Posterior cingulate gyrus (tissue), 11 donors: ENCODE data around the gene PDE4DIP.
A peak's percentile ranks its signal among the peaks of the same experiment; 100 is the strongest.
"Not testable (repeated sequence)": the region's sequence is repeated elsewhere in the genome, so short reads cannot be mapped to it uniquely, and the experiment has no call there.

Source experiments
- DNase-seq, 10 donors: peaks; one replicate each; pipeline versions ENCODE4 v3.0.0 to v3.0.0-alpha.2; 2020 to 2021; ENCODE audit warnings: mixed read lengths in 3 of 10
- intact Hi-C: fragments of 100-400 bp; cut with DNase I; formaldehyde crosslinking; loops from one replicate; pipeline ENCODE4 v1.15.1; 2023

PDE4DIP gene

DNA sequence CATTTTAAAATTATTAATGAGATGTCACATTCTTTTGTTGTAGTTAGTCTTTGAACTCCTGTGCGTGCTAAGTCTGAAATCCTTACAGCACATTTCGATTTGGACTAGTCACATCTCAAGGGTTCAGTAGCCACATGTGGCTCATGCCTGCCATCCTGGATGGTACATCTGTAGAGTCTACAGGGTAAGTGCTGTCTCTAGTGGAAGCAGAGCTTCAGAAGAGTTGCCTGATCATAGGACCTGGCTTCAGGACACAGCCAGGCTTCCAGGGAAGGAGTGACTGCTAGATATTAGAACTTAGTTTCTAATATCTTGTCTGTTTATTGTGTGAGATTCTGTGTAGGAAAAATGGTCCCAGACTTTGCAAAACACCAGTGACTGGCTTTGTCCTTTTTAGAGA, 72.0 kb downstream of the PDE4DIP start:
- intact Hi-C loops, DNase-seq: not testable (repeated sequence)

DNA sequence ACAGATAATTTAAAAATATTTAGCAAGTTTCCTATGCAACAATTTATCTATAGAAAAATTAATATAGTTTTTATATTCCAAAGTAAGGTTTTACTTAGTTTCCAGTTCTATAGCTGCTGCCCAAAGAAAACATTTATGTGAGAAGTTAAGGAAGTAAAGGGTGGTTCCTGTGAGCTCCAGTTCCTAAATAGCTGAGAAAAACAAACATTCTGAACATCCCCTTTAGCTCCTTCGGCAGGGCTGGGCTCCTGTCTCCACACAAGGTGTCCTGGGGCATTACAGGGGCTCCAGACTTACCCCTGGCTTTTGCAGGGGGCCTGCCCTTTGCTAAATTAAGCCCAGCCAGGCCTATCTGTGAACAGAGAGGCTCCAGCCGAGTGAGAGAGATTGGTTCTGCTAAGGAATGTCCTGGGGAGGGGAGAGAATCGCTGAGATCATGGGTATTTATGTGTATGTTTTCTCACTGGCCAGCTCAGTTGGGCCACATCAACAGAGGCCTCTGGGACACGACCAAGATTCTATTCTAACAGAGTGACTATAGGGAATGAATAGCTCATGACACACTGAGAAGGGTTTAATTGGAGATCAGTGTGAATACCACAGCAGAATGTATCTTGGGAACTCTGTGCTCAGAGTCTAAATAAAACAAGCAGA, 72.6 kb downstream of the PDE4DIP start:
- intact Hi-C loops = not testable (repeated sequence)
- peak in 2 of 10 donors; percentile 31 for DNase-seq

DNA sequence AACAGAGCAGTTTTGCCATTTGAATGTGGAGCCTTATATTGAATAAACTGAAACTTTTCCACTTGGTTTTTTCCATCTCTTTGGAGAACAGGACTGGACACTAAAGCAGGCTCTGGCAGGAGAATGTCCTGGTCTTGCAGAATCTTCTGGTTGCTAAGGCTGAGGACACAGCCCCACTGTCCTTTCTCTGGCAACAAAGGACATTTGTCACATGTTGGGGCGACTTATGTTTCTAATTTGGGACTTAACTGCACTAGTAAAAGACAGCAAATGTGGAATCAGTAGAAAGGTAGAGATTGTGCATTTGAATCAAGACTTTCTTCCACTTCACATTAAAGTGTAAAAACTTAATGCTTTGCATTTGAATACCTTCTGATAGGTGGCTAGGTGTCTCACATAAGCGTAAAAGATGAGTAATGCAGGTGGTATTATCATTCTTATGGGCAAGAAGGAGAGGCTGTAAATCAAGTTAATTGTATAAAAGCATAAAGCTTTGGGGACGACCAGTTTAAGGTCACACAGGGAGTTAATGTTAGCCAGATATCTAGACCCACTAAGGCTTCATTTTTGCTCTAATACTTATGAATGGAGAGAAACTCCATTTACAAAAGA, 74.7 kb downstream of the PDE4DIP start:
- intact Hi-C loops, DNase-seq: not testable (repeated sequence)

DNA sequence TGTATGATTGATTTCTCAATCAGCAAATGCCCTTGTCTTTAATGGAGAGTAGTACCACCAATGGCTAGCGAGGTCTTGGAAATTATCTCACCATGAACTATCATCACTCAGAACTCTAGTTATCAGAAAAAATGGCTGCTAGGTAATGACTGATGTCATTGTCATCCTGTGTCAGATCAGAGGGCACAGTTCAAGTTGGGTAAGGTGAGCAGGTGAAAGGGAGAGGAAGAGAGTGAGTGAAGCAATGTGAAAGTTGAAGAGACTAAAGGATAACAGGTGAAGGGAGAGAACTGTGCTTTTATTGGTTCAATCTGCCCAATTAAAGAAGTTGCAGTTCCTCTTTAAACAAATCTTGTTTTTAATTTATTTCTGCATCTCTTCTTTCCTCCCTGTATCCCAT, 76.8 kb downstream of the PDE4DIP start:
- intact Hi-C loops, DNase-seq: not testable (repeated sequence)

DNA sequence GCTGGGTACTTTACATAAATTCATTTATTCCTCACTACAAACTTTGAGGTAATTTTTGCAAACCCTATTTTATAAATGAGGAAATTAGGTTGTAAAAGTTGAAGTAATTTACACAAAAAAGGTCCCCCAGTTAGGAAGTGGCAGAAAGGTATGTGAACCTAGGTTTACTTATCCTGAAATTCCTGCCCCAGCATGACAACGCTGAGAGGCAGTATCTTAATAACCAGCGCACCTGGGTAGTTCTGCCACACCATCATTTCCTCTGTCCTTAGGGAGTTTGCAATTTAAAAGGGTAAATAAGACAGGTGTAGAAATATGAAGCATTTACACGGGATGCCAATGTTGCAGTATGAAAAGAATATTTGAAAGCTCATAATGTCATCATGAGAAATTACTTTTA, 79.6 kb downstream of the PDE4DIP start:
- intact Hi-C loops, DNase-seq: not testable (repeated sequence)

DNA sequence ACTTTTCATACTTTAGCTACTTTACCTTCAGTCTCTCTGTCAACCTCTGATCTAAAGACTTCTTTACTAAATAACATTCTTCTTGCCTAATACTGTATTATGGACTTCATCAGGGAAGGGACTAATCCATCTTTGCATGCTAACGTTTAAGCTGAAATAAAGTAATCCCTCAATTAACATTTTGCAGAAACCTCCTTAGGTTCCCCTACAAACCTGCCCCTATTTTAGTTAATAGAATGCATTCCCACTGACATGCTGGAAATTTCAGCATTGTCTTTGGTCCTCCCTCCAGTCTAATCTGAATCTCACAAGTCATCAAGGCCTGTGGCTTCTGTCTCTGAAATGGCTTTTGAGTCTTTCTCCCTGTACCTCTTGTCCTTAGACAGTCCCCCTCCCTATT, 83.4 kb downstream of the PDE4DIP start:
- intact Hi-C loops, DNase-seq: not testable (repeated sequence)

DNA sequence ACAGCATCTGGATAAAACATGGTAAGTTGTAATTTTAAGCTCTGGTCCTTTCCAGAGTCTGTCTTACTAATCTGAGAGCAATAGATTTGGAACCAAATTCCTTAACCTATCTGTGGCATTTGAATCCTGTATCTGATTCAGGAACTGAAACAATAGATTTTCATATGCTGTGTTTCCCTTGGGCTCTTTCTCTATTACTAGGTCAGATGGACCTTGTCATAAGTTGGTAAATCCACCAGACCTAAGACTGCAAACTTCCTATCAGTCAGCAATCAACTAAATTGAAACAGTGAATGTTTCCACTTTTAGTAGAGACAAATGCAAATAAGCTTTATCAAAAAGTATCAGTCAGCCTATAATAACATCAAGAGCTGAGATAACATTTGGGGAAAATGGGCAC, 85.0 kb downstream of the PDE4DIP start:
- intact Hi-C loops, DNase-seq: not testable (repeated sequence)

DNA sequence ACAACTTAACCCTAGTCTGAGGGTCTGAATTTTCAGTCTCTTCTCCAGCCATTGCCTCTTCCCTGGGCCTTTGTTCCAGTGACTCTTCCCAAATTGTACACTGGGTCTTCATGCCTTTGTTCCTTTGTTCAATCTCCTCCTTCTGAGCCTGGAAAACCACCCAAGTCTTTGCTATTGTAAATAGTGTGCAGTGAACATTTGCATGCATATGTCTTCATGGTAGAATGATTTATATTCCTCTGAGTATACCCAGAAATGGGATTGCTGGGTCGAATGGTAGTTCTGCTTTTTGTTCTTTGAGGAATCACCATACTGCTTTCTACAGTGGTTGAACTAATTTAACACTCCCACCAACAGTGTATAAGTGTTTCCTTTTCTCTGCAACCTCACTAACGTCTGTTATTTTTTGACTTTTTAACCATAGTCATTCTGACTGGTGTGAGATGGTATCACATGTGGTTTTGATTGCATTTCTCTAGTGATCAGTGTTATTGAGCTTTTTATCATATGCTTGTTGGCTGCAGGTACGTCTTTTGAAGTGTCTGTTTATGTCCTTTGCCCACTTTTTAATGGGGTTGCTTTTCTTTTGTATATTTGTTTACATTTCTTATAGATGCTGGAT, 91.3 kb downstream of the PDE4DIP start:
- DNase-seq, intact Hi-C loops: not testable (repeated sequence)

DNA sequence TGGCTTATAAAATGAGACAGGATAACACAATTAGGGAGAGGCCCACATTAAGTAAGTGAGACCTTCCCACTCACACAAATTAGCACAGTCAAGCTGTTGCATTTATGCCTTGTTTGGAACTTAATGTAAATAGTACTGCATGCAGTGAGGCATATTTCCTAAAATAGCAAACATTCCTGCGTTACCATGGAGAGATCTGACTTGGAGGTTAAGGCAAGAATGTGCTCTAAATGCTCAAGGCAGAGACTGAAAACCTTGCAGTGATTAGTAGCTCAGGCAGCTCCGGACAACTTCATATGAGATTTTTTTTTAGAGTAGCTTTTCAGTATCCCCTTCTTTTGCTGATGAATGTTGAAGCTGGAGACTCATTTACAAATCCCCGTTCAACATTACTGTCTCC, 98.7 kb downstream of the PDE4DIP start:
- intact Hi-C loops, DNase-seq: not testable (repeated sequence)

DNA sequence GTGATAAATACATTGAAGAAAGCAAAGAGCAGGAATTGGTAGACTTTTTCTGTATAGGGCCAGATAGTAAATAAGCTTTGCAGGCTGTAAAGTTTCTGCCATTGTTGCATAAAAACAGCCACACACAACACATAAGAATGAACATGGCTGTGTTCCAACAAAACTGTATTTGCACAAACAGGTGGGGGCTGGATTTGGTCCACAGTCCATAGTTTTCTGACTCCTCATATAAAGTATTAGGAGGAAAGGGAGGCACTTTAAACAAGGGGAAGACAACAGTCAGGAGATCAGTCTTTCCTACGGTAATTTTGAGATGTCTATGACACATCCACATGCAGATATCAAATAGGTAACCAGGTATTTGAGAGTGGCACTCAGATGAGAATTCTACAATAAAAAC, 100.9 kb downstream of the PDE4DIP start:
- DNase-seq, intact Hi-C loops: not testable (repeated sequence)

DNA sequence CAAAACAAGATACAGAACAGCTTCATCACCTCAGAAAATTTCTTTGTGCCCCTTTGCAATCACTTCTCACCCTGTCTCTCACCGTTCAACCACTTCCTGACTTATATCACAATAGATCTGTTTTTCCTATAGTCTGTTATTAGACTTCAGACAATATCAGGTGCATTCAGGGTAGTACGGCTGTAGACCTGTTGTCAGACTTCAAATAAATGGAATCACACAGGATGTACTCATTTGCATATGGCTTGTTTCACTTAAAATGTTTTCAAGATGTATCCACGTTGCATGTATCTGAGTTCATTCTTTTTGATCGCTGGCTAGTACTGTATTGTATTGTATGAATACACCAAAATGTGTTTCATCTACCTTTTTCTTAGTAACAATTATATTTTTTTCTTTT, 104.5 kb downstream of the PDE4DIP start:
- intact Hi-C loops, DNase-seq: not testable (repeated sequence)

DNA sequence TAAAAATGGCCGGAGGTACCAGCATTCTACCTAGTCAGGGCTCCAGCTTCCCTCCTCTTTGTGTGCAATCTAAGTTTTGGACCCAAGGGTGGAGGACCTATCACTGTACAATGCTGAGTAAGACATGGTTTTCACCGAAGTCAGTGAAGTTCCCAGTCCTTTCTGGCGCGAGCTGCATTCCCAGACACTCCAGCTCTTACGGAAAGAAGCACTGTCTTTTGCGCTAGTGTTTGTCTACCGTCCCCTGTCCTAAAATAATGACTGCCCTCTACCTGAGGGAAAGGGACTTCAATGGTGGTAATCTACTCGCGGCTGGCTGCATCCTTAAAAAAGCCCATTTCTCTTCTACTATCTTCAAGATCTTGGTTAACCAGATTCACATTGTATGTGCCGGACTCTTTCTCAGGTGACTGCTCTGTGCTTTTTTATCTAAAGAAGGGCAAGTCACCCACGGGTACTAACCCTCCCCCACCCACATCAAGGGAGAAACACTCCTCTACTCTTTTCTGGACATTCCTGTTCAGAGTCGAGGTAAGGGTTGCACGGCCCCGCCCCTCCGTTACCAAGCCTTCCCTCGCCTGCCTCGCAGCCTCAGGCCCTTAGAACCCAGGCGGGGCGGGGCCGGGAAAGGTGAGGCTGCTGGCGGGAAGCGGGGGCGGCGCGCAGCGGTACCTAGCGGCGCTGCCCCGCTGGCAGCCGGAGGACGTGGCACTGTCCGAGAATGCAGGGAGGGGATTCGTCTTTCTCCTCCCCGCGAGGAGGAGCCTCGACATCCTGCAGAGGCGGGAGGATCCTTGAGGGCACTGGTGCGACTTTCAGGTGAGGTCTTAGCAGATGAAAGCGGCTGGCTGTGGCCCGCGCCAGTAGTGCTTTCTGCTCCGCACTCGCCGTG, 107.4 kb downstream of the PDE4DIP start:
- intact Hi-C loops = not testable (repeated sequence)
- peak; percentile 43 to 94 (median 62) for DNase-seq

DNA sequence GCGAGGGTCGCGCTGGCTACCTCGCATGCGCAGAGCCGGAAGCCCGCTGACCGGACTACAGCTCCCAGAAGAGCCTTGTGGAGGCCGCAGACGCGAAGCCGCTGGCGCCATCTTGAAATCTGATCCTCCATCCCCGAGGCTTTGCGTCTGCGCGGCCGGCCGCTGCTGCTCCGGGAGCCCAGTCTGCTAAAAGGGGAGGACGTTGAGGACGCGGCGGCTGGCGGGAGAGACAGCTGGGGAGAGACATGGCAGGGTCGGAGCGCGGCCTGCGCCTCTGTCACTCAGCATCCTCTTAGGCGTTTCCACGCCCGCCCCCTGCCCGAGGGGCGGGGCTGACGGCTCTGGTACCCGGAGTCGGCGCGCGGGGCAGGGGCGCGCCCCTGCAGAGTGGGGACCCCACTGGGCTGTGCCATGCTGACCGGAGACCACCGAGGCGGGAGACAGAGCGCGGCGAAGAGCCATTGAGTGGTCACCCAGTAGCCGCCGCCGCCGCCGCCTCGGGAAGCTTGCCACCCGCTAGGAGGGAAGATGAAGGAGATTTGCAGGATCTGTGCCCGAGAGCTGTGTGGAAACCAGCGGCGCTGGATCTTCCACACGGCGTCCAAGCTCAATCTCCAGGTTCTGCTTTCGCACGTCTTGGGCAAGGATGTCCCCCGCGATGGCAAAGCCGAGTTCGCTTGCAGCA, 108.2 kb downstream of the PDE4DIP start:
- DNase-seq = peak; percentile 72 to 97 (median 80)
- intact Hi-C loops = not testable (repeated sequence)

DNA sequence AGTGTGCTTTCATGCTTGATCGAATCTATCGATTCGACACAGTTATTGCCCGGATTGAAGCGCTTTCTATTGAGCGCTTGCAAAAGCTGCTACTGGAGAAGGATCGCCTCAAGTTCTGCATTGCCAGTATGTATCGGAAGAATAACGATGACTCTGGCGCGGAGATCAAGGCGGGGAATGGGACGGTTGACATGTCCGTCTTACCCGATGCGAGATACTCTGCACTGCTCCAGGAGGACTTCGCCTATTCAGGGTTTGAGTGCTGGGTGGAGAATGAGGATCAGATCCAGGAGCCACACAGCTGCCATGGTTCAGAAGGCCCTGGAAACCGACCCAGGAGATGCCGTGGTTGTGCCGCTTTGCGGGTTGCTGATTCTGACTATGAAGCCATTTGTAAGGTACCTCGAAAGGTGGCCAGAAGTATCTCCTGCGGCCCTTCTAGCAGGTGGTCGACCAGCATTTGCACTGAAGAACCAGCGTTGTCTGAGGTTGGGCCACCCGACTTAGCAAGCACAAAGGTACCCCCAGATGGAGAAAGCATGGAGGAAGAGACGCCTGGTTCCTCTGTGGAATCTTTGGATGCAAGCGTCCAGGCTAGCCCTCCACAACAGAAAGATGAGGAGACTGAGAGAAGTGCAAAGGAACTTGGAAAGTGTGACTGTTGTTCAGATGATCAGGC, 108.8 kb downstream of the PDE4DIP start:
- DNase-seq = peak in 9 of 10 donors; percentile 13 to 77 (median 23)
- intact Hi-C loops = not testable (repeated sequence)

DNA sequence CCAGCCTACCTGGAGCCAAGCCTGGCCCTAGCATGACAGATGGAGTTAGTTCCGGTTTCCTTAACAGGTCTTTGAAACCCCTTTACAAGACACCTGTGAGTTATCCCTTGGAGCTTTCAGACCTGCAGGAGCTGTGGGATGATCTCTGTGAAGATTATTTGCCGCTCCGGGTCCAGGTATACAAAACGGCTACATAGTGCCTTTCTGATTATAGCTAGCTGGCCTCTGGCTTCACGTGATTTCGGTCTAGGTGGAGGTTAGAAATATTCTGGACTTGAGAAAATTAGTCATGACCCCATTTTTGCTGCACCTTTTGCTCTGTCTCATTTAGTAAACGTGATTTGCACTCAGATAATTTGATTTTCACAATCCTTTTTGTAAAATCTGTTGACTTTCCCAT, 109.5 kb downstream of the PDE4DIP start:
- DNase-seq, intact Hi-C loops: not testable (repeated sequence)

DNA sequence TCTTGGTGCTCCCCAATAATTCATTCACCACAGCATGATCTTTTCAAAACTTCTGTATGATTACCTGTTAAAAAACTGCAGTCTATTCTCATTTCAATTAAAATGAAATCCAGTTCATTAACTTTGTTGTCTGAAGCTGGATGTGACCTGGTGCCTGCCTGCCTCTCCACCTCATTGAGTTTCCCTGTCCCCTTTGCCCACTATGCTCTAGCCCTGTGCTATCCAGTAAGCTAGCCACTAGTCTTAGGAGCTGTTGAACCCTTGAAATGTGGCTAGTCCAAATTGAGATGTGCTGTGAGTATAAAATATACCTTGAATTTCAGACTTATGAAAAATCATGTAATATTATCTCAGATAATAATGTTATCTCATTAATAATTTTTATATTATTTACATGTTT, 114.1 kb downstream of the PDE4DIP start:
- intact Hi-C loops, DNase-seq: not testable (repeated sequence)

DNA sequence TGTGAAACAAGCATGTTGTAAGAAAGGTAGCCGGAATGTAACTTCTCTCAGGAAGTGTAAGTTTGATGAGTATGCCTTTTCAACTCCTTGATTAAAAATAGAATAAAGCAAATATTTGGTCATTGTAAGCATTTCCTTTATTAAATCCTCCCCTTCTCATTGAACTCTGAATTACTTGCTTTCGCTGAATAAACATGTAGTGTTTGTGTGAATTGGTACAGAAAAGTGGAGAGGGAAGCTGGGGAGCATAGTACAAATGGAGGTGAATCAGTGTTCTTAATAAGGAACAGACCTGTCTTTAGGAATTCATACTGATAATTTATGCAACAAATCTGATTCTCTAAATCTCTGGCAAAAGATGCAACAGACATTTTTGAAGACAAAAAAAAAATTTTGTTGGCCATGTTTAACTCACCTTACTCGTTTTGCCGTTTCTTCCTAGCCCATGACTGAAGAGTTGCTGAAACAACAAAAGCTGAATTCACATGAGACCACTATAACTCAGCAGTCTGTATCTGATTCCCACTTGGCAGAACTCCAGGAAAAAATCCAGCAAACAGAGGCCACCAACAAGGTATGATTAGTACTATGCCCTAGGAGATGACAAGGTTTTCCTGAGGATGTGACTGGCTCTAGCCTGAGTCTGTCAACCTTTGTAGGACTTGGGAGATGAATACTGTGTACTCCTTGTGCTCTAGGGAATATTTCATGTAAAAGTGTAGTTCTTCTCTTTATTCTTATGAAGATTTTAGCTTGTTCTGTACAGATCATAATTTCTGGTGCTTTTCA, 116.2 kb downstream of the PDE4DIP start:
- DNase-seq, intact Hi-C loops: not testable (repeated sequence)

DNA sequence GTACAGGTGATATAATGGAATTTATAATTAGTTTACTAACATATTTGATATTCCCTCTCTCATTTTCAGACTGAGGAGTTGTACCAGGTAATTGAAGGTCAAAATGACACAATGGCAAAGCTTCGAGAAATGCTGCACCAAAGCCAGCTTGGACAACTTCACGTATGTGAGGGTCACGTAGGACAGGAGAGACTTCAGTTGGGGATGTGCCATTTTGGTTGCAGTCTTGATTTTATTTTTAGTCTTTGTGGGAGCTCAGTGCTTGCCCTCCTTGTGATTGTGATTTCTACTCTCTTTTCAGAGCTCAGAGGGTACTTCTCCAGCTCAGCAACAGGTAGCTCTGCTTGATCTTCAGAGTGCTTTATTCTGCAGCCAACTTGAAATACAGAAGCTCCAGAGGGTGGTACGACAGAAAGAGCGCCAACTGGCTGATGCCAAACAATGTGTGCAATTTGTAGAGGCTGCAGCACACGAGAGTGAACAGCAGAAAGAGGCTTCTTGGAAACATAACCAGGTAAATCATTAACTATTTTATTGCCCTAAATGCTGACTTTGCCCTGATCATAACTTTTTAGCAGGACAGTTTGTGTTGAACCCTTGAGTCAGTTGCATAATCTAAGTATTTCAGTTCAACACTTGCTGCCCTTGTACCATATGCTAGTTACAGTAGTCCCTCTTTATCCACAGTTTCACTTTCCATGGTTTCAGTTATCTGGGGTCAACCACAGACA, 118.1 kb downstream of the PDE4DIP start:
- intact Hi-C loops, DNase-seq: not testable (repeated sequence)
